ENCODE results near the gene NCL. TPM values are rescaled to one million over a fixed set of nuclear protein-coding genes. Genes with fewer than 3 reads are reported as not detected.

Gene NCL, protein sequence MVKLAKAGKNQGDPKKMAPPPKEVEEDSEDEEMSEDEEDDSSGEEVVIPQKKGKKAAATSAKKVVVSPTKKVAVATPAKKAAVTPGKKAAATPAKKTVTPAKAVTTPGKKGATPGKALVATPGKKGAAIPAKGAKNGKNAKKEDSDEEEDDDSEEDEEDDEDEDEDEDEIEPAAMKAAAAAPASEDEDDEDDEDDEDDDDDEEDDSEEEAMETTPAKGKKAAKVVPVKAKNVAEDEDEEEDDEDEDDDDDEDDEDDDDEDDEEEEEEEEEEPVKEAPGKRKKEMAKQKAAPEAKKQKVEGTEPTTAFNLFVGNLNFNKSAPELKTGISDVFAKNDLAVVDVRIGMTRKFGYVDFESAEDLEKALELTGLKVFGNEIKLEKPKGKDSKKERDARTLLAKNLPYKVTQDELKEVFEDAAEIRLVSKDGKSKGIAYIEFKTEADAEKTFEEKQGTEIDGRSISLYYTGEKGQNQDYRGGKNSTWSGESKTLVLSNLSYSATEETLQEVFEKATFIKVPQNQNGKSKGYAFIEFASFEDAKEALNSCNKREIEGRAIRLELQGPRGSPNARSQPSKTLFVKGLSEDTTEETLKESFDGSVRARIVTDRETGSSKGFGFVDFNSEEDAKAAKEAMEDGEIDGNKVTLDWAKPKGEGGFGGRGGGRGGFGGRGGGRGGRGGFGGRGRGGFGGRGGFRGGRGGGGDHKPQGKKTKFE
- 189 and 203 TPM in 2 replicates for total RNA-seq

DNA sequence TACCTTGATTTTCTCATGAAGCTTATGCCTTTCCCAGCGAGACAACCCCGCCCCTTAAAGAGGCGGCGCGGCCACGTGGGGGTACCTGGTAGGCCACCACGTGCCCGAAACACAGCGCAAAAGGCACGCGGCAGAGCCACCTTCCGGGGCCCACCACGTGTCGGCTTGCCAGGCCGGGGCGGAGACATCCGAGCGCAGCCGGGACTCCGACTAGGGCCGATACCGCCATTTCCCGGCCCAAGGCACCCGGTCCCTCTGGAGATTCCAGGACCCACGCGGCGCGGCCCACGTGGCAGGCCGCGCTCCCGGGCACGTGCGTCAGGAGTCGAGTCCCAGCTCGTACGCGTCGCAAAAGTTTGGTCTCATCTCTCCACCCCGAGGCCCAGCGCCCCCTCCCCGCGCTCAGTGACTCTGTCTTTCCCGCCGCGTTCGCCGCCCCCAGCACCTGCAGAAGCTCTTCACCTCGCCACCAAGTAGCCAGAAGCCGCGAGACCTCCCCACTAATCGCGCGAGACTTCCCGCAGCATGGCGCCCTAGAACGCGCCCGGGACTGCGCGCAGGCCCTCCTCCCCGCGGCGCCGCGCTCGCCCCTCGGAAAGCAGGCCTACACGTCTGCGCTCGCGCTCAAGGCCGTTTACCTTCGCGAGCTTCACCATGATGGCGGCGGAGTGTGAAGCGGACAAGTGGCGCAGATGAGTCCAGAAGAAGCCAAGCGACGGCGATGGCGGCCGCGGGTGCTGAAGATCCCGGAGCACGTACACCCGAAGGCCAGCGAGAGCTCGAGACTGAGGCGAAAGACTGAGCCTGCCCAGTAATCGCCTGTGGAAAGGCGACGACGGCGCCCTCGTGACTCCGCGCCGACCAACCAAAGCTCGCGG is at the start of gene NCL:
TSS of gene NCL (minus strand) at position 787 of the 878 bp plus-strand sequence. CDS start at position 656, 131 bp downstream.

Other genes starting within 250 kb of the NCL start
- gene B3GNT7, start 68.8 kb downstream of the NCL start, total RNA-seq, result 0.28 and 0.85 TPM in 2 replicates
- gene NMUR1, start 66.0 kb upstream of the NCL start, total RNA-seq, result 0.05 TPM in 1 of 2 replicates, not detected in the other
- not detected in 2 replicates for gene TEX44, start 128.4 kb upstream of the NCL start, total RNA-seq
- 1,361 and 1,471 TPM in 2 replicates for gene PTMA, start 244.0 kb upstream of the NCL start, total RNA-seq